HT-29 (cell line): ENCODE data around the gene LRRC75A. TPM values are rescaled to one million over a fixed set of nuclear protein-coding genes. Genes with fewer than 3 reads are reported as not detected.

Source experiments
- DNase-seq: peaks from one replicate; pipeline ENCODE4 v3.0.0-alpha.2; 2015; ENCODE audit warnings: low spot score
- total RNA-seq: library from RNA; depleted of rRNA; stranded (reverse); fragments of >200 nt; shearing (Covaris generic); gene quantifications from 2 replicates; pipeline ENCODE4 v1.2.3, GENCODE V29; 2014

Gene LRRC75A
- total RNA-seq, 1 experiment from 2014 or later, result 8.0 TPM

GRCh38 chr17:16435925-16436886, 55.8 kb downstream of the LRRC75A start:
- DNase-seq, result no peak

- no peak for DNase-seq
These were observed 57.3 kb downstream of the LRRC75A start for GRCh38 chr17:16434662-16435061.

- no peak for DNase-seq
These were observed 58.5 kb downstream of the LRRC75A start for GRCh38 chr17:16433514-16433913.

- no peak for DNase-seq
These were observed 60.0 kb downstream of the LRRC75A start for GRCh38 chr17:16432017-16432416.

- no peak for DNase-seq
These were observed 61.3 kb downstream of the LRRC75A start for GRCh38 chr17:16430650-16431049.

- no peak for DNase-seq
These were observed 62.9 kb downstream of the LRRC75A start for GRCh38 chr17:16429083-16429482.

- DNase-seq, result peak; percentile 67
These were observed 63.7 kb downstream of the LRRC75A start for GRCh38 chr17:16428098-16428882.

- no peak for DNase-seq
These were observed 65.0 kb downstream of the LRRC75A start for GRCh38 chr17:16427020-16427419.

GRCh38 chr17:16425698-16426659, 66.0 kb downstream of the LRRC75A start:
- DNase-seq, result no peak

GRCh38 chr17:16425202-16425601, 66.8 kb downstream of the LRRC75A start:
- DNase-seq, result no peak

GRCh38 chr17:16423226-16423872, 68.6 kb downstream of the LRRC75A start:
- no peak for DNase-seq

- DNase-seq, result no peak
These were observed 69.6 kb downstream of the LRRC75A start for GRCh38 chr17:16422416-16422815.

GRCh38 chr17:16419929-16420271, 72.1 kb downstream of the LRRC75A start:
- no peak for DNase-seq

- peak; percentile 27 for DNase-seq
These were observed 72.7 kb downstream of the LRRC75A start for GRCh38 chr17:16419074-16419928.

GRCh38 chr17:16418685-16419068, 73.3 kb downstream of the LRRC75A start:
- no peak for DNase-seq

GRCh38 chr17:16417896-16418684, 73.9 kb downstream of the LRRC75A start:
- DNase-seq, result no peak

GRCh38 chr17:16417399-16417798, 74.6 kb downstream of the LRRC75A start:
- no peak for DNase-seq

- peak; percentile 37 for DNase-seq
These were observed 76.7 kb downstream of the LRRC75A start, which contains the start of gene TRPV2 for GRCh38 chr17:16415031-16415924. Gene TRPV2, plus strand, starts transcription at chr17:16415571. Its CDS starts 2,098 bp downstream, at chr17:16417669.
